Esophagus squamous epithelium (tissue), 5 donors: ENCODE results near the gene LDHA. TPM values are rescaled to one million over a fixed set of nuclear protein-coding genes. Genes with fewer than 3 reads are reported as not detected.

Source experiments
- DNase-seq: peaks from one replicate; lab custom pipeline; 2025; lab: John Stamatoyannopoulos, UW
- H3K27ac ChIP-seq, 4 donors: fragments of 200-600 bp; sonication (generic); one replicate each; pipeline ENCODE4 v1.5.1; 2016 to 2019; ENCODE audit warnings: mild to moderate bottlenecking in 1 of 4
- H3K27me3 ChIP-seq, 4 donors: fragments of 200-600 bp; sonication (generic); 1 replicate in 3 of 4; 2 replicates in 1 of 4; pipeline versions ENCODE4 v1.5.1 to v1.6.0; 2017 to 2021; ENCODE audit warnings: antibody characterized with exemption in 1 of 4
- H3K36me3 ChIP-seq, 3 donors: fragments of 200-600 bp; sonication (generic); one replicate each; pipeline ENCODE4 v1.5.1; 2016 to 2019
- H3K4me1 ChIP-seq, 3 donors: fragments of 200-600 bp; sonication (generic); one replicate each; pipeline ENCODE4 v1.5.1; 2017 to 2019
- H3K4me3 ChIP-seq, 4 donors: fragments of 200-600 bp; sonication (generic); 1 replicate in 3 of 4; 2 replicates in 1 of 4; pipeline ENCODE4 v1.5.1; 2016 to 2019; ENCODE audit warnings: mild to moderate bottlenecking in 2 of 4, moderate library complexity in 1 of 4
- H3K9me3 ChIP-seq, 3 donors: fragments of 200-600 bp; sonication (generic); one replicate each; pipeline ENCODE4 v1.5.1; 2016 to 2019
- POLR2A ChIP-seq, 4 donors: fragments of 450-650 bp; IDR thresholded peaks; one replicate each; pipeline ENCODE4 v1.6.1; 2017; ENCODE audit warnings: antibody characterized with exemption in 4 of 4, mild to moderate bottlenecking in 4 of 4, moderate library complexity in 3 of 4
- WGBS, 2 donors: methylation state at CpG; one replicate each; pipeline ENCODE4 v1.1.5; 2018; 5-methylcytosine and 5-hydroxymethylcytosine counted together
- intact Hi-C: fragments of 100-400 bp; cut with DNase I; formaldehyde crosslinking; loops from one replicate; pipeline ENCODE4 v1.15.0; 2022
- total RNA-seq, 4 donors: library from RNA; depleted of rRNA; stranded (reverse); fragments of >200 nt; gene quantifications; one replicate each; pipeline ENCODE4 v1.1.0, GENCODE V29; 2016
- TF ChIP-seq, protein P1 (sequence below), 6 experiments: fragments of 450-650 bp in 4 of 6; fragments of 200-600 bp in 2 of 6; sonication (generic) in 2 of 6; IDR thresholded peaks; one replicate each; pipeline ENCODE4 v1.5.1; 2016 to 2019; ENCODE audit warnings: antibody characterized with exemption in 6 of 6, mild to moderate bottlenecking in 4 of 6, moderate library complexity in 4 of 6
- donor health status: DM: yes; HTN: yes; CAD: no.

LDHA gene
- total RNA-seq, 4 donors from 2014 or later = 515 to 1,072 (median 673) TPM

DNA sequence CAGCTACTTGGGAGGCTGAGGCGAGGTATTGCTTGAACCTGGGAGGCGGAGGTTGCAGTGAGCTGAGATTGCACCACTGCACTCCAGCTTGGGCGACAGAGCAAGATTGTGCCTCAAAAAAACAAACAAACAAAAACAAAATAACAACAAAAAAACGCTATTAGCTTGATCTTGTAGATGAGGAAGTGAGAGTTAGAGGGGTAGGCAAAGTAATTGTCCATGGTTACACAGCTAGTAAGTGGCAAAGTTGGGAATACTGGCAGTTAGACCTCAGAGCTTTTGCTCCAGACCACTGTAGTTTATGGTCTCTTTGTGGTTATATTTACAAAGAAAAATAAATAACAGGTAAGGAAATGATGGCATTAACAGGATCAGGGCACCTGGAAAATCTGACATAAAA is 32.9 kb downstream of the LDHA start:
- H3K9me3 ChIP-seq = no peaks in the 10 kb centered on the region
- TF ChIP-seq POLR2A (IDR thresholded peaks at IDR 0.05) = no peak

DNA sequence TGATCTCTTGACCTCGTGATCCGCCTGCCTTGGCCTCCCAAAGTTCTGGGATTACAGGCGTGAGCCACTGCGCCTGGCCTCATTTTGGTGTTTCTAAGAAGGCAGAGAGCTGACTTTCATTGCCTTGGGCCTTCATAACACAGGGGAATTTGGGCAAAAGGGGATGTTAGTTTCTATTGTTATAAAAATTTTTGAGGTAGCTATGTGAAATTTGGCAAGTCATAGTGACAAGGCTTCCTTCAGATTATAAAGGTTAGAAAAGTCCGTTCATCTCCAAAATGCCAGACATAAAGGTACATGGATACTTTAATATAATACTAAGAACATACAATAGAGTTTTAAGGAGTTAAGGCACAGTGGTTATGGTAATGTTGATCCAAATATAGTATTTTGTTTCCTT is 35.0 kb downstream of the LDHA start:
- intact Hi-C loops = no loop called here
- DNase-seq = no peak
- no peak overlapping the region for H3K4me3 ChIP-seq
- TF ChIP-seq, protein P1, sequence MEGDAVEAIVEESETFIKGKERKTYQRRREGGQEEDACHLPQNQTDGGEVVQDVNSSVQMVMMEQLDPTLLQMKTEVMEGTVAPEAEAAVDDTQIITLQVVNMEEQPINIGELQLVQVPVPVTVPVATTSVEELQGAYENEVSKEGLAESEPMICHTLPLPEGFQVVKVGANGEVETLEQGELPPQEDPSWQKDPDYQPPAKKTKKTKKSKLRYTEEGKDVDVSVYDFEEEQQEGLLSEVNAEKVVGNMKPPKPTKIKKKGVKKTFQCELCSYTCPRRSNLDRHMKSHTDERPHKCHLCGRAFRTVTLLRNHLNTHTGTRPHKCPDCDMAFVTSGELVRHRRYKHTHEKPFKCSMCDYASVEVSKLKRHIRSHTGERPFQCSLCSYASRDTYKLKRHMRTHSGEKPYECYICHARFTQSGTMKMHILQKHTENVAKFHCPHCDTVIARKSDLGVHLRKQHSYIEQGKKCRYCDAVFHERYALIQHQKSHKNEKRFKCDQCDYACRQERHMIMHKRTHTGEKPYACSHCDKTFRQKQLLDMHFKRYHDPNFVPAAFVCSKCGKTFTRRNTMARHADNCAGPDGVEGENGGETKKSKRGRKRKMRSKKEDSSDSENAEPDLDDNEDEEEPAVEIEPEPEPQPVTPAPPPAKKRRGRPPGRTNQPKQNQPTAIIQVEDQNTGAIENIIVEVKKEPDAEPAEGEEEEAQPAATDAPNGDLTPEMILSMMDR (IDR thresholded peaks at IDR 0.05) = no peak
- TF ChIP-seq POLR2A (IDR thresholded peaks at IDR 0.05) = no peak
- H3K36me3 ChIP-seq = no peaks in the 10 kb centered on the region
- no peaks in the 10 kb centered on the region for H3K9me3 ChIP-seq
- no peaks in the 10 kb centered on the region for H3K4me1 ChIP-seq
- H3K27me3 ChIP-seq = no peaks in the 10 kb centered on the region
- whole genome bisulfite sequencing, 2 donors = 83 to 85% methylated on average over 5 of the region's 5 CpGs
- H3K27ac ChIP-seq = no peak overlapping the region

More for the DNA sequence above, 32.9 kb downstream of the LDHA start:
- DNase-seq = no peak
- H3K27ac ChIP-seq = no peak overlapping the region
- WGBS, 2 donors = 47 to 61% methylated on average over 3 to 4 of the region's 4 CpGs
- intact Hi-C loops = no loop called here
- no peaks in the 10 kb centered on the region for H3K36me3 ChIP-seq
- no peaks in the 10 kb centered on the region for H3K4me1 ChIP-seq
- H3K4me3 ChIP-seq = no peak overlapping the region
- H3K27me3 ChIP-seq = no peaks in the 10 kb centered on the region

DNA sequence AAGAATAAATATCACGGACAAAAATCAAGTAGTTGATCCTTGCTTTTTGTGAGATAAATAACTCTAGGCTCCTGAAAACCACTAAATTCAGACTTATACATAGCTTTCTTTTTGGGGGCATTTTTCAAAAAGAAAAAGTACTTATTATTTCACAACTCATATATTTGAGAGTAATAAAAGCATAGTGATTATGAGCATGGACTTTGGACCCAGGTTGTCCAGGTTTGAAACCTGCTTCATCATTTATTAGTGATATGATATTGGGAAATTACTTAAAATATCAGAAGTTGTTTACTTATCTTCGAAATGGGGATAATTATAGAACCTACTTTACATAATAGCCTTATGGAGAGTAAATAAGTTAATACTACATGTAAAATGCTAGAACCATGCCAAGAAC is 44.3 kb downstream of the LDHA start:
- intact Hi-C loops = no loop called here

DNA sequence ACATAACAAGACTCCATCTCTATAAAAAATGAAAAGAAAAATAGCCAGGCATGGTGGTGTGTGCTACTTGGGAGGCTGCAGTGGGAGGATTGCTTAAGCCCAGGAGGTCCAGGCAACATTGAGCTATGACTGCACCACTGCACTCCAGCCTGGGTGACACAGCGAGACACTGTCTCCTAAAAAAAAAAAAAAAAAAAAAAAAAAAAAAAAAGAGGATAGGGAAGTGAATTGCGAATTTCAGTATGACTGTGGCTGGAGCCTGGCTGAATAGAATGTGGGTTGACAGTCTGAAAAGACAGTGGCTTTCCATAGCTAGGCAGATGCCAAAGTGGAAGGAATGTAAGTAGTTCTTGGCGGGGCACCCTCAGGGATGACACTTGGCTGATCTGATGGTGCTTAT is 54.9 kb downstream of the LDHA start:
- DNase-seq = no peak
- no peak overlapping the region for H3K4me3 ChIP-seq
- TF ChIP-seq, protein P1 (IDR thresholded peaks at IDR 0.05) = no peak
- TF ChIP-seq POLR2A (IDR thresholded peaks at IDR 0.05) = no peak
- WGBS, 2 donors = 78 to 89% methylated on average over 3 of the region's 3 CpGs
- H3K36me3 ChIP-seq = no peaks in the 10 kb centered on the region
- H3K4me1 ChIP-seq = no peaks in the 10 kb centered on the region
- intact Hi-C loops = no loop called here
- H3K27me3 ChIP-seq = peaks cover 0 to 8% (median 0%) of the 10 kb centered on the region in 4 donors
- no peak overlapping the region for H3K27ac ChIP-seq
- no peaks in the 10 kb centered on the region for H3K9me3 ChIP-seq

More for the DNA sequence above, 44.3 kb downstream of the LDHA start:
- no peaks in the 10 kb centered on the region for H3K36me3 ChIP-seq
- no peak overlapping the region for H3K27ac ChIP-seq
- DNase-seq = no peak
- no peak overlapping the region for H3K4me3 ChIP-seq
- H3K4me1 ChIP-seq = no peaks in the 10 kb centered on the region
- TF ChIP-seq, protein P1 (IDR thresholded peaks at IDR 0.05) = no peak
- TF ChIP-seq POLR2A (IDR thresholded peaks at IDR 0.05) = no peak
- 66 to 68% methylated on average over 2 of the region's 2 CpGs for WGBS, 2 donors
- H3K9me3 ChIP-seq = no peaks in the 10 kb centered on the region
- no peaks in the 10 kb centered on the region for H3K27me3 ChIP-seq

DNA sequence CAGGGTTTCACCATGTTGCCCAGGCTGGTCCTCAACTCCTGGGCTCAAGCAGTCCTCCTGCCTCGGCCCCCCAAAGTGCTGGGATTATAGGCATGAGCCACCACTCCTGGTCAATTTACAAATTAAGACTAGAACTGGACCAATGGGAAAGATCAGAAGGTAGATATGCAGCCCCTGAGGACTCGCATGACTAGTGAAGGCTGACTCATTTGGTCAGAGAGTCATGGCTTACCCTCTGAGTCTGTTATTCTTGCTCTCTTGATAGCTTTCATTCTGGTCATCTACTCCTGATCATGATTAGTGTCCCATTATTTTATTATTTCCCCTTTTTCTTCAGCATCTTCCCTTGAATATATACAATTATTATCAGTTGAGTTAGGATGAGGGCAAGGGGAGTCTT is 58.6 kb downstream of the LDHA start:
- WGBS, 2 donors = 54 to 83% methylated on average over 2 of the region's 2 CpGs
- Histone ChIP-seq H3K4me3 (no peak overlapping the region), H3K9me3 (no peaks in the 10 kb centered on the region), H3K27ac (no peak overlapping the region), H3K36me3 (no peaks in the 10 kb centered on the region), H3K4me1 (no peaks in the 10 kb centered on the region), H3K27me3 (peaks cover 0 to 26% (median 0%) of the 10 kb centered on the region in 4 donors)
- DNase-seq = no peak
- TF ChIP-seq POLR2A (IDR thresholded peaks at IDR 0.05) = no peak
- TF ChIP-seq, protein P1 (IDR thresholded peaks at IDR 0.05) = no peak
- intact Hi-C loops = no loop called here
